Measurements from ENCODE around the gene TMOD3. TPM values are rescaled to one million over a fixed set of nuclear protein-coding genes. Genes with fewer than 3 reads are reported as not detected.

TMOD3 gene
- polyA plus RNA-seq, 1 experiment, result 5.8 TPM

- DNase-seq (ENCODE audit: low read depth), result no peak
Measured at GRCh38 chr15:51870774-51871173, 41.3 kb downstream of the TMOD3 start.

DNA sequence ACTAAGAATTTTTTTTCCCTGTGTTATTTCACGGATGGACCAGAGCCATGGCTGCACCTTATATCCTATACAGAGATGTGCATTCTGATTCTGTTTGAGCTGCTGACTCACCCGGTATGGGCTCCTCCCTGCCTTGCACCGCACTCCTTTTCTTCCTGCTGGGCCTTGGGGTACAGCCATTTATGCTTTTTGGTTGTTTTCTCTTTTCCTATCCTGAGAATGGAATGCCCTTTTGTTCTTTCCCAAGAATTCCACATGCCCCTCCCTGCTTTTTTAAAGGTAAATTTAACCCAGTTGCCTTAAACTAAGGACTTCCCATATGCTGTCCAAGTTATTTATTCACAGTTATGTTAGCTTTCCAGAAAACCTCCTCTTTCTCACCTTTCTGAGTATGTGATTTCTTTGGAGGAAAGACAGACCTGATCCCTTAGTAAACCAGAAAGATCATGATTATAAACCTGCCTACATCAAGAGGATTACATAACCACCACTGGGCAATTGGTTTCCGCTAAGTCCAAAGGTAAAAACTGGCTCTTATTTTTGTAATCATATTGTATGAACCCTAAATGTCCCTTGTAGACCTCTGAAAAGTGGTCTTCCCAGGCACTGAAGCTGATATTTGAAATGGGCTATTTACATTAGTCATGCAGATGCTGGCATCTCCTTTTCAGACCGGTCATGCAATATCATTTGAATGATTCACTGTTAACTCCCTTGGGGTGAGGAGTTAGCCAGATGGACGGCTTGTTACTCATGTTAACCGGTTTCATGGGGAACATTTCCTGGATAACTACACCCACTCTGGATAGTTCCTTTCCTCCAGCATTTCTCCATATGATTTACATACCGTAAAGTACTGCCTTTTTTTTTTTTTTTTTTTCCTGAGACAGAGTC lies 45.5 kb downstream of the TMOD3 start:
- Histone ChIP-seq H3K4me3 (ENCODE audit: low read depth, low read length) (no peak overlapping the region), H3K36me3 (ENCODE audit: control insufficient read depth, insufficient read depth, low read length) (peaks cover 1% of the 10 kb centered on the region; the same call in 1 of the 2 replicates), H3K27me3 (ENCODE audit: control insufficient read depth, insufficient read depth, low read length) (no peaks in the 10 kb centered on the region)
- CTCF ChIA-PET, result no interaction called here
- no peak for TF ChIP-seq CTCF (IDR thresholded peaks at IDR 0.05; ENCODE audit: insufficient read depth, low read depth, low read length)
- DNase-seq (ENCODE audit: low read depth), result peak; percentile 88
- POLR2A ChIA-PET, result interaction anchor here (0.6 to 1.0 kb wide), 2 partner anchors 8 to 45 kb away, joined by 3 to 4 read pairs; no protein-coding TSS in a partner anchor

More at GRCh38 chr15:51870774-51871173, 41.3 kb downstream of the TMOD3 start:
- no peak for TF ChIP-seq CTCF (IDR thresholded peaks at IDR 0.05; ENCODE audit: insufficient read depth, low read depth, low read length)
- ChIA-PET CTCF (interaction anchor here (0.7 kb wide), 1 partner anchor 18 kb away, joined by 3 read pairs; no protein-coding TSS in a partner anchor), POLR2A (no interaction called here)
- H3K27me3 ChIP-seq (ENCODE audit: control insufficient read depth, insufficient read depth, low read length), result no peaks in the 10 kb centered on the region
- H3K36me3 ChIP-seq (ENCODE audit: control insufficient read depth, insufficient read depth, low read length), result peaks cover 1% of the 10 kb centered on the region; the same call in 1 of the 2 replicates
- no peak overlapping the region for H3K4me3 ChIP-seq (ENCODE audit: low read depth, low read length)

GRCh38 chr15:51876169-51876568 lies 46.7 kb downstream of the TMOD3 start:
- CTCF ChIA-PET, result no interaction called here
- no peak overlapping the region for H3K4me3 ChIP-seq (ENCODE audit: low read depth, low read length)
- no peak for DNase-seq (ENCODE audit: low read depth)
- H3K36me3 ChIP-seq (ENCODE audit: control insufficient read depth, insufficient read depth, low read length), result peaks cover 1% of the 10 kb centered on the region; the same call in 1 of the 2 replicates
- H3K27me3 ChIP-seq (ENCODE audit: control insufficient read depth, insufficient read depth, low read length), result no peaks in the 10 kb centered on the region
- TF ChIP-seq CTCF (IDR thresholded peaks at IDR 0.05; ENCODE audit: insufficient read depth, low read depth, low read length), result no peak
- POLR2A ChIA-PET, result no interaction called here

DNA sequence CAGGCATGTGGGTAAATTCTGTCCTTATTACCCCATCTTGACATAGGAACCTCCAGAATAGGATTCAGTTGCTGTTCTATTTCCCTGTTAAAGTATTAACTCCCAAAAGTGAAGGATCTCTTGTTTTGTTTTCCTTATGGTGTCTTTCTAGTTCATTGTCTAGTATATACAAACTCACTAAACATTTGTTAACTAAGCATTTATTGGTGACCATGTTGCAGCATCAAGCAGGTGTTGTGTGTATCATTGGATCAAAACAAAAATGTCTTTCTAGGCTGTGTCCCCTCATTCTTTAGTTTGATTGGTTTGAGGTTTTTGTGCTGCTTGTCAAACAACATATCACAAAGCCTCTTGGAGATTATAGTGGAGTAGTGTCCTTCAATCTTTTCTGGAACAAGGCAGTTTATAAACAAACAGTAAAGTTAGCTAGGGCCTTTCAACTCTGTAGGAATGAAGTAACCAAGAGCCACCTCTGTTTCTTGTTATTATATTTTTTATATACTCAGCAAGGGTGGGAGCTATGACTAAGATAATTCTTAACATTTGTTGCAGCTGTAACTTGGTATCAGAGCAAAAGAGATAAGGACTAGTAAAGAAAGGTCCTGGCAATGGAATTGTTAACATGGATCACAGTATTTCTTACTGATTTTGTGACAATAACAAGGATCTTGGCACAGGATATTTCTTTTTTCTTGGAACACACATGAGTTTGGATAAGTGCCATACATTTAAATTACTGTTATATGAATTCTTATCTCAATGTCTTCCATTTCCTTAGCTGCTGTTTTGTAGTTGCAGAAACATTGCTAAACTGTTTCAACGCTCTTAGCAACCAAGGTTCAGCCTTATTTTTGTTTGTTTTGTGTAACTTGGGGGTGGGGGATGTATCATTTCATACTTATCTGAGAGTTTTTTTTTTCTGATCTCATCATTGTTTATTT lies 49.3 kb downstream of the TMOD3 start:
- ChIA-PET CTCF (interaction anchor here (0.6 to 1.2 kb wide), 3 partner anchors 10 to 329 kb away, joined by 3 to 5 read pairs (median 3); no protein-coding TSS in a partner anchor), POLR2A (no interaction called here)
- TF ChIP-seq CTCF (IDR thresholded peaks at IDR 0.05; ENCODE audit: insufficient read depth, low read depth, low read length), result no peak
- DNase-seq (ENCODE audit: low read depth), result no peak
- Histone ChIP-seq H3K27me3 (ENCODE audit: control insufficient read depth, insufficient read depth, low read length) (no peaks in the 10 kb centered on the region), H3K4me3 (ENCODE audit: low read depth, low read length) (no peak overlapping the region), H3K36me3 (ENCODE audit: control insufficient read depth, insufficient read depth, low read length) (no peaks in the 10 kb centered on the region)
